Measurements from ENCODE around the gene MTHFD2L.

DNA sequence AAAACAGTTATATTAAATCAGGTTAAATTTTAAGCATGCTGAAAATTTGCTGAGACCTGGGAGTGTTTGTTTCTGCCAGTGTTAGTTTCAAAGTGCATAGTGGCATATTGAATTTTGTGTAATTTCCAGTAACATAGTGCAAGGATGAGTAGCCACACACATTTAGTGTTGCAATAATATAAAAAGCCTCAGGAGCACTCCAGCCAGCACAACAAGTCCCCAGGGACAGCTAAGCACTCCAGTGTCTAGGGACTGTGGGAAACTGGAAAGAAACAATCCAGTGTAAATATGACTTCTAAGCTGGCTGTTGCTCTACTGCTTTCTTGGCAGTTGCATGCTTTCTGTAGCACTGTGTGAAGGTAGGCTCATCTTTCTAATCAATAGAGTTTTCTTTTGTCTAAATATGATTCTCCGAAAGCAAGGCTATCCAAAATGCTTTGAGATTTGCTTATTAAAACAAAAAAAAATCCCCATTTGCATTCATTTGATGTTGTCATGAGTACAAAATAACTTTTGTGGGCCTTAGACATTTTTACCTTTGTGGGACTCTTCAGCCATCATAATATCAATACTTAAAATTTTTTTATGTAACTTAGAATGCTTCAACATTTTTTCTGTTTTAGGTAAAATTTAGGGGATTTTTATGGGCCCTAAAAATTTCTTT lies 34.7 kb upstream of the MTHFD2L start:
- TF ChIP-seq, protein P1, sequence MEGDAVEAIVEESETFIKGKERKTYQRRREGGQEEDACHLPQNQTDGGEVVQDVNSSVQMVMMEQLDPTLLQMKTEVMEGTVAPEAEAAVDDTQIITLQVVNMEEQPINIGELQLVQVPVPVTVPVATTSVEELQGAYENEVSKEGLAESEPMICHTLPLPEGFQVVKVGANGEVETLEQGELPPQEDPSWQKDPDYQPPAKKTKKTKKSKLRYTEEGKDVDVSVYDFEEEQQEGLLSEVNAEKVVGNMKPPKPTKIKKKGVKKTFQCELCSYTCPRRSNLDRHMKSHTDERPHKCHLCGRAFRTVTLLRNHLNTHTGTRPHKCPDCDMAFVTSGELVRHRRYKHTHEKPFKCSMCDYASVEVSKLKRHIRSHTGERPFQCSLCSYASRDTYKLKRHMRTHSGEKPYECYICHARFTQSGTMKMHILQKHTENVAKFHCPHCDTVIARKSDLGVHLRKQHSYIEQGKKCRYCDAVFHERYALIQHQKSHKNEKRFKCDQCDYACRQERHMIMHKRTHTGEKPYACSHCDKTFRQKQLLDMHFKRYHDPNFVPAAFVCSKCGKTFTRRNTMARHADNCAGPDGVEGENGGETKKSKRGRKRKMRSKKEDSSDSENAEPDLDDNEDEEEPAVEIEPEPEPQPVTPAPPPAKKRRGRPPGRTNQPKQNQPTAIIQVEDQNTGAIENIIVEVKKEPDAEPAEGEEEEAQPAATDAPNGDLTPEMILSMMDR (IDR thresholded peaks at IDR 0.05; ENCODE audit: low read length) = no peak
- TF ChIP-seq EZH2 (IDR thresholded peaks at IDR 0.05; ENCODE audit: borderline replicate concordance, low read length) = no peak

All from OCI-LY1 (cell line).